HG02943 (cell line): ENCODE measurements around the gene FNDC3B.
A peak's percentile ranks its signal among the peaks of the same experiment; 100 is the strongest.
"Not testable (repeated sequence)": the region's sequence is repeated elsewhere in the genome, so short reads cannot be mapped to it uniquely, and the experiment has no call there.

Experiments
- ATAC-seq: cut with Tn5 transposase; IDR thresholded peaks from one replicate; pipeline ENCODE4 v1.9.1; 2021; ENCODE audit warnings: mild to moderate bottlenecking, low read depth, moderate library complexity; ENCODE audit not compliant: unreplicated experiment

The FNDC3B gene

DNA sequence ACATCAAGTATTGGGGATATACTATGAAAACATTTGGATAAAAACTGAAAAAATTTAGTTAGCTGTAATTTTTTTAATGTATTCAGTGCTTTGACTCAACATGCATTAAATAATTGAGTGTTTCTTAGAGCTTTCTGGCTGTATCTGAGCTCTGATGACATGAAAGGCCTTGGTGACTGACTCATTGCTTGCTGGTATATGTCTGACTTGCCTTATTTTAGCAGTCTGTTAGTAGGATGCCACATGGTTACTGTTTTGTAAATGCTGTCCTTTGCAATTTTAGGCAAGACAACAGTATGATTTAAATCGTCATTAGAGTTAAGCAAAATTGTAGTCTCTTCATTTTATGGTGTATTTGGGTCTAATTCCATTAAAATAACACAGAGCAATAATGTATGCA lies 209.7 kb downstream of the FNDC3B start:
- ATAC-seq = no peak

DNA sequence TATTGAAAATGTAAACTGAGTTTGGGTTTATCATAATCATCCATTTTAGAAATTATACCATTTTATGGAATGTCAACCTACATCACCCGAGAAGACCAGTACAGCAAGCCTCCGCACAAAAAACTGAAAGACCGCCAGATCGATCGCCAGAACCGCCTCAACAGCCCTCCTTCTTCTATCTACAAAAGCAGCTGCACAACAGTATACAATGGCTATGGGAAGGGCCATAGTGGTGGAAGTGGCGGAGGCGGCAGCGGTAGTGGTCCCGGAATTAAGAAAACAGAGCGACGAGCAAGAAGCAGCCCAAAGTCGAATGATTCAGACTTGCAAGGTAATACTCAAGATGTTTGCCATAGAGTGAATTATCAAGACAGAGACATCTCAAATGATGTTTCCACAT lies 211.8 kb downstream of the FNDC3B start:
- ATAC-seq = no peak

DNA sequence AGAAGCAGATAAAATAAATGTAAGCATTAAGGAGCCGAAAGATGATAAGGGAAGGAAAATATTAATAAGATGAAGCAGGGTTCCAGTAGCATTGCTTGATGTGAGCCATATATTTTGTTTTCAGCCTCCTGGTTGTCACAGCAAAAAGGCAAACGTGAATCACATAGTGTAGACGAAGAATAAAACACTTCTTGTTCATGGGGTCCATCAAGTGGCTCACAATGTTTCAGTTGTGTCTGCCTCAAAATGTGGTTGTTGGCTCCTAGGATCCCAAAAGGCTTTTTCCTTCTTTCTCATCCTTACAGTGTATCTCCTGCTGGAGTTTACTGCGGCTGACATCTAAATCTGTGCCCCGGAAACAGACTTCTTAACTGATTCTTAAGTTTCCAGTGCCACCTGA lies 213.8 kb downstream of the FNDC3B start:
- ATAC-seq = no peak

DNA sequence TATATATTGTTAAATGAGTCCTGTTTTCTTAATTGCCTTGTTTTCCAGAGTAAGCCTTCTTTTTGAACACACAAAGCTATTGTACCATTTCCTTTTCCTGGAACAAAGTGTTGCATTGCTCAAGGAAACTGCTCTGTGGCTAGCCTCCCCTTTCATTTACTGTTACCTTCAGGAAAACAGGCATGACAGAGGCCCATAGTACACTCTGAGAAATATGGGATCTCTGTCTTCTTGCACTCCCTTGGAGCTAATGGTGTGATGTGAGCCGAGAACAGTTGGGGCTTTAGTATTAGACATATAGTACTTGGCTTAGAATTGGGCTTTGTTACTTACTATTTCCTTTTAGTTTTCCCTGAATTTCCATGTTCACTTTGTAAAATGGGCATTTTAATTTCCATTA lies 215.2 kb downstream of the FNDC3B start:
- ATAC-seq = no peak

DNA sequence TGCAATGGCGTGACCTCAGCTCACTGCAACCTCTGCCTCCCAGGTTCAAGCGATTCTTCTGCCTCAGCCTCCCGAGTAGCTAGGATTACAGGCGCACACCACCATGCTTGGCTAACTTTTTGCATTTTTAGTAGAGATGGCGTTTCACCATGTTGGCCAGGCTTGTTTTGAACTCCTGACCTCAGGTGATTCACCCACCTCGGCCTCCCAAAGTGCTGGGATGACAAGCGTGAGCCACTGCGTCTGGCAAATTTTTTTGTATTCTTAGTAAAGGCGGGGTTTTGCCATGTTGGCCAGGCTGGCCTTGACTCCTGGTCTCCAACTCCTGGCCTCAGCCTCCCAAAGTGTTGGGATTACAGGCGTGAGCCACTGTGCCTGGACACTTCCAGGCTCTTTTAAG lies 215.9 kb downstream of the FNDC3B start:
- ATAC-seq = not testable (repeated sequence)

DNA sequence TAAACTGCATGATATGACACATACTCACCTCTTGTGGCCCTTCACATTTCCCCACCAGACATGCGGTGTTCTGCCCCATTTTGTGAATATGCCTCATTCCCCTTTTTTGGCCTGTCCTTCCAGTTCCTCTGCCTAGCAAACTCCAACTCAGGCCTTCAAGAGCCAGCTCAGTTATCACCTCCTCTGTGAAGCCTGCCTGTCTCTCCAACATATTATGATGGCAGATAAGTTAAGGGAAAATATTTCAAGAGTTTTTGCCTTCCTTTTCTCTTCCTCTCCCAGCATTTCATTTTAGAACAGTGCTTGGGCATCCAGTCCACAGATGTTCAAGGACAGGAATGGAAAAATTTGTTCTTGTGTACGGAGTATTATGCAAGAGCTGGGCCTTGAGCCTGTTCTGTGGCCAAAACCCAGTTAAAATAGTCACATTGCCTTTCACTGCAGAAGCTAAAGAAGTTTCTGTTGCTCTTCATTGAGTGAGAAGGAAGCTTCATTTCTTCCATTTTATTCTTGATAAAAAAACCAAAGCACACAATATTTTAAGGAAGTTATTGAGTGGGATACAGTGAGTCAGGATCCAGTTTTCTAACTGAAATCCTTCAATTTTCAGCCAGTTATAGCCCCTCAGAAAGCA lies 216.8 kb downstream of the FNDC3B start:
- no peak for ATAC-seq

DNA sequence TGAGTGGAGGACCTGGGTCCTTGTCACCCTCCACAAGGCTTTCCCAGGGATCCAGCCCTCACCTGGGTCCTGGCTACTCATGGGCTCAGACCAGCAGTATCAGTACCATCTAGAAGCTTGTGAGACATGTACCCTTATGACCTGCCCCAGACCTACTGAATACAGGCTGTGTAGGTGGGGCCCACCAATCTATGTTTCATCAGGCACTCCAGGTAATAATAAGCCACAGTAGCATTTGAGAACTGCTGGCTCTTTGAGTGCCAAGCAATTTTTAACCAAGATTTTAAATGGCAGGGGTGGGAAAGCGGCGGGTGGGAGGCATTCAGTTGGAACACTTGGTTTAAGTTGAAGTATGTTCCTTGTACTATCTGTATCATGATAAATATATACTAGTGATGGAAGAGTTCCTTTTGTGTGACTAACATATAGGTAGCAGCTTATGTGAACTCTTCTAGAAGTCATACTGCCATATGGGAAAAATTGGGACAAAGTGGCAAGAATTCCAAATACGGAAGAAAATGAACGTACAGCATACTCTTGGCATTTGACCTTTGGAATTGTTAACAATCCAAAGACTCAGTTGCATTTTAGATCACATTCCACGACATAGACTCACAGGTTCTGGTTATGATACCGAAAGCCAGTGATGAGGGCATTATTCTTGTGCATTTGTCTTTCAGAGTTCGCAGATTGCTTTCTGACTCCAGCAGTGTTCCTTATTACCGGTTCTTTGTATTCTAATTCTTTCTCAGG lies 218.4 kb downstream of the FNDC3B start:
- ATAC-seq = no peak

DNA sequence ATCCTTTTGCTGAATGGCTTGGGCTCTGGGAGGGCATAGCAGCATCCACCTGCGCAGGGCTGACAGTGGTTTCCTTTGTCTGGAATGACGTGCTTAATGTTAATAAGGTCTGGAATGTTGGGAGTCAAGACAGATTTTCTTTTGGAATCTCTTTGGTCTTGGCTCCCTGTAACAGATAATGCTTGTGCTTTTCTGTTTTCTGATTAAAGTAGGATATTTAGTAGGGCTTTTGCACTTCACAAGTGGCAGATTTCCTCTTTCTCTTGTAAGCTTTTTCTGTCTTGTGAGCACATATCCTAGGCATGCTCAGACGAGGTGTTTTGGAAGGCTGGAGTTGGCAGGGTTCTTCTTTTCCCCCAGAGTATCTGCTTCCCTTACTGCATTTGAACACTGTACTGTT lies 219.2 kb downstream of the FNDC3B start:
- no peak for ATAC-seq

DNA sequence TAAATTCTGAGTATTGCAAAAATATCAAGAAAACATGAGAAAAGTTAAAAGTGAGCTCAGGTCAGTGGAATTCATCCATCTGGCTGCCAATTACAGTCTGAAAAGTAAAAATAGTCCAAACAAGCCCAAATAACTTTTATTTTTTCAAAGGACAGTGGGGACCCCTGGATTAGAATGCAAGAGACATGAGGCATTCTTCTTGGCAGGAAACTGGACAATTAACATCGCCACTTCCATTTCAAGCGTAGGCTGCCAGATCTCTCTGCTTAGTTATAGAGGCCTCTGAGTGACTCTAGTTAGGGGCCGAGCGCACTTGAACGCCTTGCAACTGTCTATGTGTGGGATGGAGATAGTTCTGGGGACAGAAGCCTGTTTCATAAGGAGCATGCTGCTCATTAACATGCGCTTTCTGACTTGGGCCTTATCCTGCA lies 219.7 kb downstream of the FNDC3B start:
- no peak for ATAC-seq

DNA sequence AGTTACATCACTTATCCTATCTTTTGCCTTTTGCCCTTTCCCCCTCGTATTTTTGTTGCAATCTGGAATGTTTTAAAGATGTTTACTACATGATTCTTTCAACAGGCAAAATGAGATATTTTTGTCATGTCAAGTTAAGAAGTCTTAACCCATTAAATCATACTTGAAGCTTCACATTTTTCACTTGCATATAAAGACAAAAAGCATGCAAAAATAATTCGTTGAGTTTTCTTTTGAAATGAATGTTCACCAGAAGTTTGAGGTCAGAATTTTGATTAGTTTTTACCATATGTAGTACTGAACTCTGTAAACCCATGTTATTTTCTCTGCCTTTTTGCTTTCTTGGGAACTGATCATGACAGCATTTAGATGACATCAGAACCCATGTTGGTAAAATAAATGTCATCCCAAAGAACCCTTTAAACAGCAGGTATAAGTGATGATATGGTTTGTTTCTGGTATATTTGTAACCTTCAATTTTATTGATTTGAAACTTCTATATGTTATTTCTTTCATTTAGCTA lies 220.4 kb downstream of the FNDC3B start:
- no peak for ATAC-seq

DNA sequence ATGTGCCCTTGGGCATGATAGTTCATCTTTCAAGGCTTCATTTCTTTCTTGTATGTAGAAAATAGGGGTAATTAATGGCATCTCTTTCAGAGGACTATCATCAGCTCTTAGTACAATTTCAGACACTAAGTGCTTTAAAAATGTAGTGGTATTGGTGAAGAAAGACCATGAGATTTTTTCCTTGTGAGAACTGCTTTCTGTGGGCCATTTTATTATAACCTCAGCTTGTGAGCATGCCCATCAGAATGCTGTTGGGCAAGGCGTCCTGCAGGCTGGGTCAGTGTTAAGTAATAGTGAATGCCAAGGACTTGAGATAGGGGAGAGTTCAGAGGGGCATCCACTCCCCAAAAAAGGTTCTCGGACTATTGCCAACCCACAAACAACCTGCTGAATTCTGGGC lies 221.0 kb downstream of the FNDC3B start:
- no peak for ATAC-seq

DNA sequence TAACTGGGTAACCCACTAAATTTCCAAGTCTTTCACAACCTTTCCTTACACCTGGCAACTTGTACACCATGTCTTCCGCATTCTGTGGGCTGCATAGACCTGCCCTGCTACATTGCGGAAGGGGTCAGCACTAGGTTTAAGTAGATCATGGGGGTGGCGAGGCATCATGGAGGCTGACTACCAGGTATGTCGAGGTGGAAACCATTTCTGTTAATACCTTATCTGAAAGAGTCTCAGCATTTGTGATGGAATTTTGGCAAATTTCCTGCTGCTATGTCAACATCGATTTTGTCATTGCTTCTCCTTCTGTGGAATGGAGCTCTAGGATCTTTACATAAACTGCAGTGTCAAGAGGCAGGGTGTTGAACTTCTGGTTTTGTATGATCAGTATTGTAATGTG lies 221.7 kb downstream of the FNDC3B start:
- no peak for ATAC-seq

DNA sequence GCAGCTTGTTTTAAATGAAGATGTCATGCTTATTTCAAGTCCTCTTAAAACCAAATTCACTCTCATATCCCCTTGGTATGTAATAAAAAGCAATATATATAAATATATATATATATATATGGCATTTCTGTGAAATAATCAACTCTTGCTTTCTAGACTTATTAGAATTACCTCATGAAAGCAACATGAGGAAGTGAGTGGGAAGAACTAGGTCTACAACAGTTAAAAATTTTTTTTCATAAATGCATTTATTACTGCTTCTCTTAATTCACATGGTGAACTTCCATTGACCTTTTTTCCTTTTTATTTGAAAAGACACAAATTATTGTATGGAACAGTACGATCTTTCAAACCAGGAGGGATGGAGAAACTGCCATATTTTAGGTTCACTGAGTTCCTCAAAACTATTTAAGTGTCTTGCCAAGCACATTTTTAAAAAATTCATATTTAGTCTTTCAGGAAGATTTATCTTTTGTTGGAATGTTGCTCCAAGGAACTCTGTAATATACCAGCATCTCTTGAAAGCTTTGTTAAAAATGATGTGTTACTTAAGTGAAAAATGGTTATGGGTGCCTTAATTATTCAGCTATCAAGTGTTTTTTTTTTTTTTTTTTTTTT lies 223.7 kb downstream of the FNDC3B start:
- no peak for ATAC-seq

DNA sequence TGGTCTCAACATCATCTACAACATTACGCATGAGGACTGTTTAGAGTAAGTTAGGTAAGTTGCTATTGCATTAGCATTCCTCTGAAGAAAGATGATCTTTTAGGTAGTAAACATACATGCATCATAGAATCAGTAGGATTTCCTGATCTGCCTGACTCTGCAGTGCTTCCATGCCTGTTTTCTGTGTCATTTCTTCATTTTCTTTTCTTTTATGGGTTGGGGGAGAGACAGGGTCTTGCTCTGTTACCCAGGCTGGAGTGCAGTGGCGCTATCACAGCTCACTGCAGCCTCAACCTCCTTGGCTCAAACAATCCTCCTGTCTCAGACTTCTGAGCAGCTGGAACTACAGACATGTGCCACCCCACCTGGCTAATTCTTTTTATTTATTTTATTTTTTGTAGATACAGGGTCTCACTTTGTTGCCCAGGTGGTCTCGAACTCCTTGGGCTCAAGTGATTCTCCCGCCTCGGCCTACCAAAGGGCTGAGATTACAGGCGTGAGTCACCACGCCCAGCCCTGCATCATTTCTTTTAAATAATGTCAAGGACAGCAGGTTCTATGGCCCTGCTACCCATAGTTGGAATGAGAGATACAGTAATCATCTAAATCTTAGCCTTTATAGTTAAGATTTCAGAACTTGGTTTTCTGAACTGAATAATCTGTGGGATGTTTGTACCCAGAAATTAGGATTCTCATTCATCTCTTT lies 224.6 kb downstream of the FNDC3B start:
- no peak for ATAC-seq

DNA sequence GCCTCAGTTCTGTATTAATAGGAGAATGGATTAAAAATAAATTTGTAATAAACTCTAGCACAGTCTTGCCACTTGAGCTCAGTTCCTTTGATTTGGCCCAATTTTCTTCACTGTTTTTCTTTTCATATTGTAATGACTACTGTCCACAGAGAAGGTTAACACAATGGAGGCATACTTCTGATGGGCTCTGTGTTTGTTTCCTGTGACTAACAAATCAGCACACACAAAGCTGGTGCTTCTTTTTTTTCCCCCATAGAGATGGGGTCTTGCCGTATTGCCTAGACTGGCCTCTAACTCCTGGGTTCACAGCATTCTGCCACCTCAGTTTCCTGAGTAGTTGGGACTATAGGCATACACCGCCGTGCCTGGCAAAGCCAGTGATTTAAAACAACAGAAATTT lies 226.7 kb downstream of the FNDC3B start:
- no peak for ATAC-seq

DNA sequence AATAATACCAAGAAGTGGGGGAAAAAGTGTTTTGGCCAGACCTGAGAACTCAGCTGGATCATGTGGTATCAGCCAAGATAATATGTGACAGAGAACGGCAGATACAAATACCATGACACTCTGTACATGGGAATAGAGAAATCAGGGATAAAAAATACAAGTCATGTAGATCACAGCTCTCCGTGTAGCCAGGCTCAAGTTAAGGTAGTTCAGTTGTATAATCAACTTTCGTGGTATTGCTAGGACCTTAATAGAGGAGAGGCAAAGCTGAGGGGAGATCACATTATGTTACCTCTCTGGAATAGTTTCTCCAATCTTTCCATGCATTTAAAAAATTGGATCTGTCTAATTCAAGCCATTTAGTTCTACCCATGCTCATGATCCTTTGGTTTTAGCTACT lies 229.0 kb downstream of the FNDC3B start:
- no peak for ATAC-seq

DNA sequence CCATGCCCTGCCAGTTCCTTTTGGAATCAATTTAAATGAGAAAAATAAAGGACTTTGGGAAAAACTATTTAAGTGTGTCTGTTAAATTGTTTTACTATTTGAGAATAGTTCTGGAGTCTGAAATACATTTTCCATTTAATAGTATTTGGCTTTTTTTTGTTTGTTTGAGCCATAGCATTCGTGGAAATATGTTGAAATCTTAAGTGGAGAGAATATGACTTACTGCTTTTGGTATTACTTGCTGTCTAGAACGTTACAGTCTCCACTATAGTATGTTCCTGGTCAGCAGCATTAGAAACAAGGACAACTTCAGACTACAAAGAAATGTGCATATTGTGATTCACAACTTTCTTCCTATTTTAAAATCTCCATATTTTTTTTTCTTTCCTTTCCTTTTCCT lies 229.5 kb downstream of the FNDC3B start:
- ATAC-seq = no peak

DNA sequence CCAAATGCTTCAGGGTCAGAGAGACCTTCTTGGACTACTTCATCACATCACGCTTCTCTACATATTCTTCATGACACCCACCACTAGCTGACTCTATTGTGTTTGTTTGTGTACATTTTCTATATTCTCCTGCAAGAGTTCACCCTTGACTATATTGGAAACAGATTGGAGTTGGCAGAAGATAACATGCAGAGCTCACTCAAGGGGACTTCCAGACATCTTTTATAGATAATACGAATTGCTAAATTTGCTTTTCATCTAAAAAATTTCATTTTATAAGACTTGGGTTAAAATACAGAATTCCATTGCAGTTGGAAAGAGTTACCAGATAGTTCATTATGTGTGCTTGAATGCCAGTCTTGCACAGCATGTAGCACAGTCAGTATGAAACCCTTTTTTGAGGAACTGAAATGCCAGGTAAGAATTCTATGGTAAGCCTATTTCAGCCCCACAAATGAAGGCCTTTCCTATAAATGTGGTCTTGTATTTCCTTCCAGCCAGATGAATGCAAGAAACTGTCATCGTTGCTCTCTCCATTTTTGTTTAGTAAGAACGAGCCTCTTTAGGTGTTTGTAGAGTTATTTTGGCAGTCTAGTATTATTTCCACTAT lies 231.3 kb downstream of the FNDC3B start:
- peak; percentile 93 for ATAC-seq

DNA sequence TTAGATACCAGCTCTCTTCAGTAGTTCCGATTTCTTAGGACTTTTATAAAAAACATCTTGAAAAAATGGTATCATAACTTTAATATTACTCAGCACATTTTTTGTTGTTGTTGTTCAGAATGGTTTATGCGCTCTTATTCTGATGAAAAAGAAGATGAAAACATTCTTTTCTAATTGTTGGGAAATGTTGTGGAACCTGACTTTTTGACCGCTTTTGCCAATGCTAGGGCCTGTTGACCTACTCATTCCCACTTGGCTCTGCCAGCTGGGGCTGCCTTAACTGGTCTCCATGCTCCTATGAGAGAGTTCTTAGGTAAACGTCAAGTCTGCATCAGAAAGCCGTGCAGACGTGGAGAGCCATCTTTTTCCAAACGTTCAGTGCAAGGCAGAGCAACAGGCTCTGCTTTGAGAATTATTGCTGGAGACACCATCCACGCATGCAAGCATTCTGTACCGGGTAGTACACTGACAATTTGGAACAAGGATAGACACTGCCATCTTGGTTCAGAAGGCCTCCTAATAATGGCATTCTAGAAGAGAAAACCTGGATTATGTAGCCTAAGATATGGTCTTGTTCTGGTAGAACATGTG lies 232.1 kb downstream of the FNDC3B start:
- no peak for ATAC-seq

DNA sequence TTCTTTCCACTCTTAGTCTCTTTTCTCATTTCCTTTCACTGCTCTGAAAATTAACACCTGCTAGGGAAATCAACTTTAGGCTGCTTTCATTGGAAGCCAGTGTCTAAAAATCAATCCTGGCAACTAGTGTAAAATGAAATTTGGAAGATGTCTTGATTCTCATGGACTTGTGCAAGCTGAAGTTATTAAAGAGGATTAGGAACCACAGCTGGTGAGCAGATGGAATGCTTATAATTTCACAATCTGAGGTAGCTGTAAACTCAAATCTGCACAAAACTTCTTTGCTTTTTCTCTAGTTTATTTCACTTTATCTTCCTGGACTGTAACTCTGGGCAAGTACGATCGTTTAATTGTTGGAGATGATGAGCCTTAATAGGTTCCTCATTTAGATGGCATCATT lies 233.3 kb downstream of the FNDC3B start:
- no peak for ATAC-seq
